HG02763 (cell line): ENCODE results near the gene THOC6.
"Not testable (repeated sequence)": the region's sequence is repeated elsewhere in the genome, so short reads cannot be mapped to it uniquely, and the experiment has no call there.

ENCODE experiments used
- ATAC-seq: cut with Tn5 transposase; IDR thresholded peaks from one replicate; pipeline ENCODE4 v1.9.1; 2021; ENCODE audit warnings: mild to moderate bottlenecking, moderate library complexity; ENCODE audit not compliant: unreplicated experiment

THOC6 gene

GRCh38 chr16:3052571-3053329, 28.9 kb downstream of the THOC6 start:
- not testable (repeated sequence) for ATAC-seq

- ATAC-seq = not testable (repeated sequence)
Measured at GRCh38 chr16:3053330-3053710, 29.5 kb downstream of the THOC6 start.

GRCh38 chr16:3054965-3055733, 31.3 kb downstream of the THOC6 start:
- ATAC-seq = no peak

GRCh38 chr16:3055734-3056115, 31.9 kb downstream of the THOC6 start:
- ATAC-seq = not testable (repeated sequence)

GRCh38 chr16:3056336-3057180, 32.7 kb downstream of the THOC6 start:
- no peak for ATAC-seq

GRCh38 chr16:3057181-3058138, 33.6 kb downstream of the THOC6 start:
- ATAC-seq = no peak

- ATAC-seq = peak; percentile 16
Measured at GRCh38 chr16:3058139-3059030, 34.5 kb downstream of the THOC6 start.

- ATAC-seq = peak; percentile 71
Measured at GRCh38 chr16:3059041-3059722, 35.3 kb downstream of the THOC6 start.

- ATAC-seq = no peak
Measured at GRCh38 chr16:3059723-3060242, 35.9 kb downstream of the THOC6 start.

GRCh38 chr16:3060339-3061127, 36.7 kb downstream of the THOC6 start:
- no peak for ATAC-seq

GRCh38 chr16:3062553-3062952, 38.7 kb downstream of the THOC6 start:
- no peak for ATAC-seq

GRCh38 chr16:3063625-3064386, 40.0 kb downstream of the THOC6 start:
- ATAC-seq = no peak

GRCh38 chr16:3065069-3065741, 41.4 kb downstream of the THOC6 start, which contains the start of gene IL32:
Gene IL32 (plus strand): TSS chr16:3065640. CDS start chr16:3065812, 172 bp downstream.
- ATAC-seq = no peak

- no peak for ATAC-seq
Measured at GRCh38 chr16:3065742-3066439, 42.1 kb downstream of the THOC6 start.

GRCh38 chr16:3066440-3066748, 42.6 kb downstream of the THOC6 start:
- no peak for ATAC-seq

- ATAC-seq = no peak
Measured at GRCh38 chr16:3068487-3068886, 44.7 kb downstream of the THOC6 start.
